Fibroblast of pulmonary artery (primary cell): ENCODE results near the gene ARPC2.

Source experiments
- DNase-seq: peaks from one replicate; pipeline ENCODE4 v3.0.0-alpha.2; 2010; ENCODE audit warnings: low read depth
- H3K4me3 ChIP-seq: replicated peaks from 2 replicates; pipeline ENCODE4 v1.5.1; 2011; ENCODE audit warnings: low read depth, mild to moderate bottlenecking, control low read depth, low read length, moderate library complexity
- TF ChIP-seq, protein P1 (sequence below): IDR thresholded peaks from 2 replicates; pipeline ENCODE4 v1.5.1; 2011; ENCODE audit warnings: mild to moderate bottlenecking, control low read depth, low read length, inconsistent platforms; ENCODE audit errors: missing control alignments

Gene ARPC2

DNA sequence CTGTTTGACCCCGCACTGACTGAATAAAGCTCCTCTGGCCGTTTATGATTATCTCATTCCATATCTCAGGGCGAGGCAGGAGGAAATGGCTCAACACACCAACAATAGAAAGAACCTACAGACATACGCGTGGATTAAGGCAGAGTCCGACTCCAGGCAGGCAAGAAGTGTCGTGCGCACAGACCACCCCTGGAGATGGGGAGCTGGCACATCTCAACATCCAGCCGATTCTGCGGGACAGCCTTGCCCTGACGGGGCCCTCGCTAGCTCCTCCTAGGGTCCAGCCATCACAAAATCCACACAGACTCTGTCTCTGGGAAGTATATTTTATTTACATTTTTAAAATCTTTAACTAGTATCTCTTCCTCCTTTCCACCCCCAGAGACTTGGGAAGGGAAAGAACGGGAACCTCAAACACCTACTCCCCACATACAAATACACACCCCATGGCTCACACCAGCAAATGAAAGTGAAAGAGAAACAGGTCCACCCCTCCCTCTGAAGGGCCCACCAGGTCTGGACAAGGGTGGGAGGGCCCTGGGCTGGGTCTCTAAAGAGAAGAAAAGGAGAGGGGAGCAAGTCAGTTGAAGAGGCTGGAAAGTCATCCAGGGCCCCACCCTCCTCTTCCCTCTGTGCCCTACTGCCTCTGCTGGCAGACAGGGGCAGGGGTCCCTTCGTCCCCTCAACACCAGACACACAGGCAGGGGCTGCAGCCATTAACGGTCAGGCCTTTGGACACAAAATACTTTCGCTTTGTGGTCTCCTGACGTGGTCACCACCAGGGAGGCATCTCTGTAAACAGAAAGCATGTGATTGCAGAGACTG is 47.0 kb downstream of the ARPC2 start:
- DNase-seq = no peak
- no peak overlapping the region for H3K4me3 ChIP-seq
- TF ChIP-seq, protein P1, sequence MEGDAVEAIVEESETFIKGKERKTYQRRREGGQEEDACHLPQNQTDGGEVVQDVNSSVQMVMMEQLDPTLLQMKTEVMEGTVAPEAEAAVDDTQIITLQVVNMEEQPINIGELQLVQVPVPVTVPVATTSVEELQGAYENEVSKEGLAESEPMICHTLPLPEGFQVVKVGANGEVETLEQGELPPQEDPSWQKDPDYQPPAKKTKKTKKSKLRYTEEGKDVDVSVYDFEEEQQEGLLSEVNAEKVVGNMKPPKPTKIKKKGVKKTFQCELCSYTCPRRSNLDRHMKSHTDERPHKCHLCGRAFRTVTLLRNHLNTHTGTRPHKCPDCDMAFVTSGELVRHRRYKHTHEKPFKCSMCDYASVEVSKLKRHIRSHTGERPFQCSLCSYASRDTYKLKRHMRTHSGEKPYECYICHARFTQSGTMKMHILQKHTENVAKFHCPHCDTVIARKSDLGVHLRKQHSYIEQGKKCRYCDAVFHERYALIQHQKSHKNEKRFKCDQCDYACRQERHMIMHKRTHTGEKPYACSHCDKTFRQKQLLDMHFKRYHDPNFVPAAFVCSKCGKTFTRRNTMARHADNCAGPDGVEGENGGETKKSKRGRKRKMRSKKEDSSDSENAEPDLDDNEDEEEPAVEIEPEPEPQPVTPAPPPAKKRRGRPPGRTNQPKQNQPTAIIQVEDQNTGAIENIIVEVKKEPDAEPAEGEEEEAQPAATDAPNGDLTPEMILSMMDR = peak; percentile 15

DNA sequence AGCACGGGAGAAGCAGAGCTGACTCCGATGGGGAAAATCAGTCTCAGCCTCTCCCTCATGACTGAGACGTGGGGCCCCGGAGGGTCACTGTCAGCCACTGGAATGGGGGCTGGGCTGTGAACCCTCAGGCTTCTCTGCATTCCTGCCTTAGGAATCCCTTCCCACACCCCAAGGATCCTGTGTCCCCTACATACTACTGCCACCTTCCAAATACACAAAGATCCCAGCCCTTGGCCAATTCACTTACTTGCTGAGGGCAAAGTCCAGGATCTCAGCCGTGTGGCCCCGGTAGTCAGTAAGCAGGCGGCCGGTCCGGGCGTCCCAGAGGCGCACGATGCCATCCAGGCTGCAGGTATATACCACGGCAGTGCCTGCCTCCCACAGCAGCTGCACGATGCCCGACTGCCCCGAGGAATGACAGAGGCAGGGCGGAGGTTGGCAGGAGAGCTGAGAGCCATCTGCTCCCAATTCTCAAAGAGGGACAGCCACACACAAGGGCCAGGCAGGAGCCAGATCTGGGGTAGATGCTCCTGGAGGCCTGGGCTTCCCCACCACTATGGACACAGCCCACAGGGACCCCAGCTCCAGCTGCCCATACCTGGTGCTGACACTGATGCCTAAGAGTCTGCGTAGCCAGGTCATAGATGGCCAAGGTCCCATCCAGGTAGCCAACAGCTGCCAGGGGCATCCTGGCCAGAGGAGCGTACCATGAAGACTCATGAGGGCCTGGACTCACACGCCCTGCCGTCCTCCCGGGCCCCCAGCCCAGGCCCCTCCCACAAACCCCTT is 48.0 kb downstream of the ARPC2 start:
- H3K4me3 ChIP-seq = no peak overlapping the region
- TF ChIP-seq, protein P1 = no peak
- DNase-seq = no peak

DNA sequence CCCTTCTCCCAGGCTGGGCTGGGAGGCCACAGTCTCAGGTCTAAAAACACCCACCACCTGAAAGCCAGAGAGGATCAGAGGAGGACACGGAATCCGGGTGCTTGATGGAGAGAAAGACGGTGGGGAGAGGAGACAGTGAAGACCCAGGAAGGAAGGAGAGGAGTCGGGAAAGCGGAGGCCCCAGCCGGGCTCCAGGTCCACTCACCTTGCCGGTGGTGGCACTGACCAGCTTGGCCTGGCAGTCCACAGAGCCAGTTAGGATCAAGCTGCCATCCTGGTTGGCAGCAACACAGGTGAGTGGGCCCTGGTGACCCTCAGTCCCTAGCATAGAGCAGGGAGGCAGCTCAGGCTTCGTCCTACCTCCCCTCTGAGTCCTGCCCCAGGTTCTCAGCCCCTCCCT is 48.6 kb downstream of the ARPC2 start:
- DNase-seq = no peak
- no peak overlapping the region for H3K4me3 ChIP-seq
- TF ChIP-seq, protein P1 = no peak

DNA sequence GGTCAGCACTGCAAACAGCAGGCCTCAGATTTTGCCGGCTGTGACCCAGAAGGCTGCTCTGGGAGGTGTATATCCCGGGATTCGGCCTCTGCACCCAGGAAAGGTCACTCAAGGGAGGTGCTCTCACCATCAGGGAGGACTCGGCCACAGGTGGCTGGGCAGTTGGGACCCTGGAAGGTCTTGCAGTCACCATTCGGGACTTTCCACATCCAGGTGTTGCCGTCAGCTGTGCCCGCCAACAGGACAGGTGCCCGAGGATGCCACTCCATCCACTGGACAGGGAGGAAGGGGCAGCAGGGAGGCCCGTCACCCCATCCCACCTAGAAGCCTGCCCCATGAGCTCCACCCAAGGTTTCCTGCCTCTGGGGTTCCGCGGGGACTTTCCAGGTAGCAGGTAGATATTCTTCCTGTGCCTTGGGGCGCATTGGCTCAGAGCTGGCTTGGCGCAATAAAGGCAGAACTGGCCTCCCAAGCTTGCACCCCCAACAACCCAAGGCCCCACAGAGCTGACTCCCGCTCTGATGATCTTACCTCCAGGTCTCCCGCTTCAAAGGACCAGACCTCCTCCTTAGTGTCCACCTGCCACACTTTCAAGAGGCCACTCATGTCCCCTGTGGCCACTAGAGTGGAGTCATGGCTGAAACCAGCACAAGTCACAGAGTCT is 49.5 kb downstream of the ARPC2 start:
- no peak for DNase-seq
- no peak overlapping the region for H3K4me3 ChIP-seq
- TF ChIP-seq, protein P1 = no peak

DNA sequence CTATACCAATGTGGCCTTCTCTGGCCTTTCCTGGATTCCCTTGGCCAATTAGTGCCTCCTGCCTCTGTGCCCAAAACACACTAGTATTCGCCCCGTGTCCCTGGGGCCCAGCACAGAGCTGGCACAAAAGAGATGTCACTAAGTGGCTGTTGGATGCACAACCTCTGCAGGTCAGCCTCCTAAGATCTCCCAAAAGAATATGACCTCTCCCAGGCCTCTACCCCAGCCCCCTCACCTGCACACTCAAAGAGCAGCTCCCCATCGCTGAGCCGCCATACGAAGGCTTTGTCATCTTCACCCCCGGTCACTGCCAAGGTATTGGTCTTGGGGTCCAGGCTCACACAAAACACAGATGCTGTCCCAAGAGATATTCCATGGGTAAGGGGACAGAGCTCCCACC is 50.3 kb downstream of the ARPC2 start:
- no peak for DNase-seq
- H3K4me3 ChIP-seq = no peak overlapping the region
- TF ChIP-seq, protein P1 = no peak

DNA sequence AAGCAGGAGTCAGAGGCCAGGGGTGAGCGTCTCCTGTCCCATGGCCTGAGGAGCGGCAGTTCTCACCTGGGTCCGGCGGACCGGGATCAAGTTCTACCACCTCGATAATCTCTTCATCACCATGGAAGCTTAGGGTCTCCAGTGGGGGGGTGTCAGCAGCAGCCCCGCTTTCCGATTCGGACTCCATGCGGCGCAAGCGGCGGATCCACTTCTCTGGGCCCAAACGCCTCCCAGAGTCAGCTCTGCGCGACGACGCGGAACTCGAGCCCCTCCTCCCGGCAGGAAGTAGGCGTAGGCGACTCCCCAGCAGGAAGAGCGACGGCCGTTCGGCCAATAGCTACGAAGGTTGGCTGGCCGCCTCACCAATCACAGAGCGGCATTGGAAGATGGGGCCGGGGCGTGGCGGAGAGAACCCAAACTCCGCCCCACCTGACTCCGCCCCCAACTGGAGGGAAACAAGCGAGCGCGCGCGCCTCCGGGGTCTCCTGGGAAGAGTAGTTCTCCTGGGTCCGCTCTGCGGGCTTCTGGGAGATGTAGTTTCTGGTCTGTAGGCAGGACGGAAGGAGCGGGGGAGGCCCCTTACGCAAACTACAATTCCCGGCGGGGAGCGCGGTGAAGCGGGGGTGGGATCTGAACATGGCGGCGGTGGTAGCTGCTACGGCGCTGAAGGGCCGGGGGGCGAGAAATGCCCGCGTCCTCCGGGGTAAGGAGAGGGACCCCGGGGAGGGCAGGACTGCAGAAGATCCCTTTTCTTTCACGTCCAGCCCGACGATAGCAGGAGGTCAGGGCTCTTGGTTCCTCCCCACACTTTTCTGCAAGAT is 53.1 kb downstream of the ARPC2 start, which contains the start of the genes AAMP and PNKD:
Gene AAMP, minus strand, starts transcription at position 238 of the 821 bp plus-strand sequence. Its CDS starts 51 bp downstream, at position 187.
Gene PNKD, plus strand, starts transcription at position 620 of the 821 bp plus-strand sequence. Its CDS starts 17 bp downstream, at position 637.
- TF ChIP-seq, protein P1 = no peak
- H3K4me3 ChIP-seq = peak within 1 kb of the TSS; percentile 97
- DNase-seq = peak; percentile 100
